T-cell (primary cell): ENCODE measurements around the gene CBX6. TPM values are rescaled to one million over a fixed set of nuclear protein-coding genes. Genes with fewer than 3 reads are reported as not detected.

Experiments used
- ATAC-seq, 4 experiments: fragments of 200-7000 bp in 3 of 4; fragments of 150-1000 bp in 1 of 4; cut with Tn5 transposase; replicated peaks in 1 of 4; 1 replicate in 3 of 4; 2 replicates in 1 of 4; pipeline ENCODE4 v1.10.0; 2021; ENCODE audit warnings: moderate library complexity in 3 of 4, mild to moderate bottlenecking in 2 of 4, moderate number of reproducible peaks in 1 of 4
- CTCF ChIA-PET, 2 donors: fragments of 300-600 bp; sonication (Branson Sonifier 250); formaldehyde crosslinking; loops; one replicate each; lab custom pipeline; 2022; ENCODE audit warnings: antibody characterized with exemption in 2 of 2; lab: Charles Lee
- POLR2A ChIA-PET, 2 donors: fragments of 300-600 bp; sonication (Branson Sonifier 250); formaldehyde crosslinking; loops; one replicate each; lab custom pipeline; 2022; ENCODE audit warnings: antibody characterized with exemption in 2 of 2; lab: Charles Lee
- DNase-seq, 35 experiments: peaks; one replicate each; pipeline versions ENCODE4 v3.0.0 to v3.0.0-alpha.2; 2013 to 2023
- H3K27ac ChIP-seq: one replicate; pipeline ENCODE4 v1.5.1; 2013; ENCODE audit warnings: low read length
- H3K27me3 ChIP-seq, 2 experiments: replicated peaks in 1 of 2; 1 replicate in 1 of 2; 2 replicates in 1 of 2; pipeline versions ENCODE4 v1.6.1 to v1.7.0; 2013; ENCODE audit warnings: low read length in 1 of 2, mixed read lengths in 1 of 2; ENCODE audit not compliant: control insufficient read depth in 2 of 2, insufficient read depth in 2 of 2; ENCODE audit errors: extremely low read depth in 1 of 2
- H3K36me3 ChIP-seq, 2 donors: 1 replicate in 1 of 2; 2 replicates in 1 of 2; pipeline versions ENCODE4 v1.6.1 to v1.7.0; 2013; ENCODE audit warnings: low read length in 1 of 2; ENCODE audit not compliant: control insufficient read depth in 2 of 2, insufficient read depth in 1 of 2; ENCODE audit errors: extremely low read depth in 1 of 2
- H3K4me1 ChIP-seq, 2 experiments: 1 replicate in 1 of 2; 2 replicates in 1 of 2; pipeline versions ENCODE4 v1.6.1 to v1.7.0; 2013; ENCODE audit warnings: low read length in 2 of 2, mixed read lengths in 1 of 2; ENCODE audit not compliant: insufficient read depth in 2 of 2, control insufficient read depth in 1 of 2; ENCODE audit errors: extremely low read depth in 1 of 2
- H3K4me3 ChIP-seq, 2 donors: 1 replicate in 1 of 2; 2 replicates in 1 of 2; pipeline versions ENCODE4 v1.5.1 to v1.7.0; 2013; ENCODE audit warnings: mild to moderate bottlenecking in 2 of 2, low read length in 1 of 2, moderate library complexity in 1 of 2; ENCODE audit not compliant: control insufficient read depth in 1 of 2; ENCODE audit errors: extremely low read depth in 1 of 2
- H3K9me3 ChIP-seq: 2 replicates; pipeline ENCODE4 v1.7.0; 2013
- H3K27ac Mint-ChIP-seq, 2 donors: one replicate each; pipeline ENCODE4 v1.8.0; 2020 to 2021; ENCODE audit warnings: mild to moderate bottlenecking in 2 of 2, mixed read lengths in 2 of 2
- H3K27me3 Mint-ChIP-seq, 2 donors: one replicate each; pipeline ENCODE4 v1.8.0; 2021 to 2022; ENCODE audit warnings: mixed read lengths in 2 of 2
- H3K36me3 Mint-ChIP-seq: one replicate; pipeline ENCODE4 v1.8.0; 2021; ENCODE audit warnings: mixed read lengths
- H3K4me1 Mint-ChIP-seq, 3 donors: one replicate each; pipeline ENCODE4 v1.8.0; 2020 to 2022; ENCODE audit warnings: mixed read lengths in 3 of 3, mild to moderate bottlenecking in 1 of 3
- H3K4me3 Mint-ChIP-seq, 3 donors: one replicate each; pipeline ENCODE4 v1.8.0; 2020 to 2022; ENCODE audit warnings: mild to moderate bottlenecking in 3 of 3, mixed read lengths in 3 of 3, moderate library complexity in 3 of 3
- H3K9me3 Mint-ChIP-seq, 3 donors: one replicate each; pipeline ENCODE4 v1.8.0; 2020 to 2022; ENCODE audit warnings: mixed read lengths in 3 of 3
- WGBS: methylation state at CpG from one replicate; pipeline ENCODE4 v1.1.5; 2013; ENCODE audit warnings: missing lambda C conversion rate; ENCODE audit not compliant: insufficient coverage; 5-methylcytosine and 5-hydroxymethylcytosine counted together
- total RNA-seq, 35 experiments: library from RNA in 6 of 35; stranded (reverse) in 6 of 35; fragments of 120-200 nt in 1 of 35; gene quantifications; one replicate each; pipeline versions ENCODE4 v1.2.1 to v1.2.4 and lab custom pipeline; 2013 to 2026

The CBX6 gene
- total RNA-seq, 5 donors from 2014 or later (not counting 1 experiment from before 2014, with no cell fraction given) = 41.2 to 92.0 (median 87.1) TPM

DNA sequence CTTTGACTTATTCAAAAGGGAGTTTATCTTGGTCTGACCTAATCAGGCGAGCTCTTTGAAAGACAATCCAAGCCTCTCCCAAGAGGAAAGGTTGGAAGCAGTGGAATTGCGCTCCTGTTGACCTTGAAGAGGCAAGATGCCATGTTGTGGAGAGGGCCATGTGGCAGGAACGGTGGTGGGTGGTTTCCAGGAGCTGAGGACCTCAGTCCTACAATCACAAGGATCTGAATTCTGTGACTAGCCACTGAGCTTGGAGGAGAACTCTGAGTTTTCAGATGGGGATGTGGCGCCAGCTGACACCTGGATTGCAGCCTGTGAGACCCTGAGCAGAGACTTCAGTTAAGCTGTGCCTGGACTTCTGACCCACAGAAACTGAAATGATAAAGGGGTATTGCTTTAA, 6.0 kb upstream of the CBX6 start:
- ATAC-seq (no peak), DNase-seq (no peak)
- H3K4me1 ChIP-seq = peaks cover 6 to 24% of the 10 kb centered on the region in 2 experiments
- peaks cover 0 to 13% of the 10 kb centered on the region in 2 experiments for H3K27me3 ChIP-seq
- no peak overlapping the region for H3K4me3 ChIP-seq
- H3K27ac ChIP-seq = no peak overlapping the region
- Mint-ChIP-seq H3K4me3 (no peak overlapping the region), H3K9me3 (peaks cover 0 to 2% (median 0%) of the 10 kb centered on the region in 3 donors), H3K27ac (no peak overlapping the region), H3K4me1 (peaks cover 34 to 38% (median 37%) of the 10 kb centered on the region in 3 donors), H3K36me3 (no peaks in the 10 kb centered on the region), H3K27me3 (peaks cover 0 to 4% of the 10 kb centered on the region in 2 donors)
- H3K36me3 ChIP-seq = no peaks in the 10 kb centered on the region
- POLR2A ChIA-PET = interaction anchor here in 1 of 2 donors (0.6 kb wide), 1 partner anchor 1936 kb away, joined by 3 read pairs; no protein-coding TSS in a partner anchor
- H3K9me3 ChIP-seq = no peaks in the 10 kb centered on the region
- CTCF ChIA-PET = no interaction called here
- 86% methylated on average over 1 of the region's 4 CpGs for WGBS

DNA sequence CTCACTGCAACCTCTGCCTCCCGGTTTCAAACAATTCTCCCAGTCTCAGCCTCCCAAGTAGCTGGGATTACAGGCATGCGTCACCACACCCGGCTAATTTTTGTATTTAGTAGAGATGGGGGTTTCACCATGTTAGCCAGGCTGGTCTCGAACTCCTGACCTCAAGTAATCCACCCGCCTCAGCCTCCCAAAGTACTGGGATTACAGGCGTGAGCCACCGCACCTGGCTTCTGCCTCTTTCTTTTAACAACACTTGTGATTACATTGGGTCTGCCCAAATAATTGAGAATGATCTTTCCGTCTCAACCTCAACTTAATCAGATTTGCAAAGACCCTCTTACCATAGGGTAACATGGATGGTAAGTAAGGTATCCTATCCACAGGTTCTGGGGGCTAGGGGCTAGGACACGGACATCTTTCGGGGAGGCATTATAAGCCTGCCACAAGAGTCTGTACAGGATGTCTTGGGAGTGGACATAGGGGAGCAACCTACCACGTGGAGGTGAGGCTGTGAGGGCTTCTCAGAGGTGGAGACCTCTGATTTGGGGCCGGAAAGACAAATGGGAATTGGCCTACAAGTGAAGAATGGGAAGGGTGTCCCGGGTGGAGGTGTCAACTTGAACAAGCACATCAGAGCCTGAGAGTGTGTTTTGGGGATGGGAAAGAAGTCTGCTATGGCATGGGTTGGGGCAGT, 2.7 kb upstream of the CBX6 start:
- no peaks in the 10 kb centered on the region for H3K9me3 Mint-ChIP-seq
- WGBS = 86% methylated on average over 5 of the region's 13 CpGs
- no peaks in the 10 kb centered on the region for H3K36me3 Mint-ChIP-seq
- peaks cover 35 to 42% (median 36%) of the 10 kb centered on the region in 3 donors for H3K4me1 Mint-ChIP-seq
- DNase-seq (no peak), ATAC-seq (no peak)
- H3K27me3 Mint-ChIP-seq = no peaks in the 10 kb centered on the region
- no peaks in the 10 kb centered on the region for H3K9me3 ChIP-seq
- H3K4me3 Mint-ChIP-seq = peak overlapping the region; percentile 88 to 94 (median 93)
- POLR2A ChIA-PET = no interaction called here
- H3K36me3 ChIP-seq = peaks cover 0 to 3% of the 10 kb centered on the region in 2 donors
- H3K4me3 ChIP-seq = no peak overlapping the region
- H3K27ac Mint-ChIP-seq = peak overlapping the region; percentile 88 to 93
- H3K27me3 ChIP-seq = peaks cover 0 to 9% of the 10 kb centered on the region in 2 experiments
- H3K4me1 ChIP-seq = peaks cover 17 to 38% of the 10 kb centered on the region in 2 experiments
- CTCF ChIA-PET = interaction anchor here in 1 of 2 donors (0.9 kb wide), 1 partner anchor 129 kb away, joined by 3 read pairs; no protein-coding TSS in a partner anchor
- no peak overlapping the region for H3K27ac ChIP-seq

DNA sequence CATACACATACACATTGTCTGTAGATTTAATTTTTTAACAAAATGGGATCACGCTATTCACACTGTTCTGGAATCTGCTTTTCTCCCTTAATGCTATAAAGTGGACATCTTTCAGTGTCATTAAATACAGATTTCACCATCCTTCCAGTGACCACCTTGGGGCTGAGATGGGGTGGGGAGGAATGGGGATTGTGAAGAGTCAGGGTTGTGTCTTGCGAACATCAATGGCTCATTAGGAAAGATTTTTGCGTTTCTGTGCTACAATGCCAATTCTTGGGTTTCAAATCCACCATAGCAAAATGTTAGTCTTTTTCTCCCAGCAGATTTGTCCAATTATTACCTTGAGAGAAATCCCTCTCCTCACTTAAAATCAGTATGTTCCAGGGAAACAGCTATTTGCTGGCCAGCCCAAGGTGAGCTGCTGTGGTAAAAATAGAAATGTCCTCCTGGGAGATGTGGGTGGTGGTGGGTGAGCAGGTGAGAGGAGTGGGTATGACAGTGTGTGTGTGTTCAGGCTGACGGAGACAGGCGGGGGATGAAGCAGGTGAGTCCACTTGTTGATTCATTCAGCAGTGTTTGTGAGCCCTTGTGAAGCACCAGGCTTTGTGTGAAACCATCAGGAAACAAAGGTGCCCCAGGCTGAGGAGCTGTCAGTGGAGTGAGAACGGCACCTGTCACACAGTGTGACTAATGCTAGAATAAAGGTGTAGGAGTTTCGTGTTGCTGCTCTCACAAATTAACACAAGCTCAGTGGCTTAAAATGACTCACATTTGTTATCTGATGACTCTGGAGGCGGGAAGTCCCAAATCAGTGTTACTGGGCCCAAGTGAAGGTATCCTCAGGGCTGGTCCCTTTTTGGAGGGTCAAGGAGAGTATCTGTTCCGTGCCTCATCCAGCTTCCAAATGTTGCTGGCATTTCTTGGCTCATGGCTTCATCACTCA, 1.7 kb upstream of the CBX6 start:
- ChIA-PET POLR2A (interaction anchor here in 1 of 2 donors (0.6 kb wide), 2 partner anchors 331 to 472 kb away, joined by 3 to 9 read pairs; no protein-coding TSS in a partner anchor), CTCF (interaction anchor here in 1 of 2 donors (0.9 kb wide), 1 partner anchor 130 kb away, joined by 3 read pairs; no protein-coding TSS in a partner anchor)
- WGBS = 33% methylated on average over 4 of the region's 9 CpGs
- Mint-ChIP-seq H3K9me3 (no peaks in the 10 kb centered on the region), H3K36me3 (no peaks in the 10 kb centered on the region), H3K4me1 (peaks cover 42 to 50% (median 43%) of the 10 kb centered on the region in 3 donors), H3K27me3 (no peaks in the 10 kb centered on the region), H3K27ac (peak overlapping the region; percentile 88 to 93), H3K4me3 (peak overlapping the region; percentile 88 to 94 (median 93))
- DNase-seq (peak in 18 of 35 experiments; percentile 11 to 61 (median 30)), ATAC-seq (peak in 3 of 4 experiments; percentile 21 to 32 (median 24))
- Histone ChIP-seq H3K27ac (no peak overlapping the region), H3K4me3 (no peak overlapping the region), H3K4me1 (peaks cover 17 to 47% of the 10 kb centered on the region in 2 experiments), H3K36me3 (peaks cover 0 to 12% of the 10 kb centered on the region in 2 donors), H3K27me3 (peaks cover 0 to 1% of the 10 kb centered on the region in 2 experiments), H3K9me3 (no peaks in the 10 kb centered on the region)

DNA sequence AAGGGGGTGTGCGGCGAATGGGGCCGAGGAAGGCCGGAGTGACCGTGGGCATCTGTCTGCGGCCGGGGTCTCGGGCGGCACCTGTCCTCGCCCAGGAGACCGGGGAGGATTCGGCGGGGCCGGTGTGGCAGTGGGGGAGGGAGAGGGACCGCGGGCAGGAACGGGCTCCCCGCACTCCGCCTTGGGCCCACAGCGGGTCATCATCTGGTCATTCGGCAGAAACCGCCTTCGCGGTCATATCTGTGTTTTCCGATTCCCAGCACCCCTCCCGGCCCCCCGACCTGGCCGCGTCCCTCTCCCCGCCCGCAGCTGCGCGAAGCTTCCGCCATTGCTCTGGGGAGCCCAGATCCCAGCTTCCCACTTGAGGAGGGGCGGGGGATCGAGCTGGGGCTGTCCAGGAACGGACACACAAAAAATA, 824 bp upstream of the CBX6 start:
- peak in 2 of 35 experiments; percentile 23 to 36 for DNase-seq

DNA sequence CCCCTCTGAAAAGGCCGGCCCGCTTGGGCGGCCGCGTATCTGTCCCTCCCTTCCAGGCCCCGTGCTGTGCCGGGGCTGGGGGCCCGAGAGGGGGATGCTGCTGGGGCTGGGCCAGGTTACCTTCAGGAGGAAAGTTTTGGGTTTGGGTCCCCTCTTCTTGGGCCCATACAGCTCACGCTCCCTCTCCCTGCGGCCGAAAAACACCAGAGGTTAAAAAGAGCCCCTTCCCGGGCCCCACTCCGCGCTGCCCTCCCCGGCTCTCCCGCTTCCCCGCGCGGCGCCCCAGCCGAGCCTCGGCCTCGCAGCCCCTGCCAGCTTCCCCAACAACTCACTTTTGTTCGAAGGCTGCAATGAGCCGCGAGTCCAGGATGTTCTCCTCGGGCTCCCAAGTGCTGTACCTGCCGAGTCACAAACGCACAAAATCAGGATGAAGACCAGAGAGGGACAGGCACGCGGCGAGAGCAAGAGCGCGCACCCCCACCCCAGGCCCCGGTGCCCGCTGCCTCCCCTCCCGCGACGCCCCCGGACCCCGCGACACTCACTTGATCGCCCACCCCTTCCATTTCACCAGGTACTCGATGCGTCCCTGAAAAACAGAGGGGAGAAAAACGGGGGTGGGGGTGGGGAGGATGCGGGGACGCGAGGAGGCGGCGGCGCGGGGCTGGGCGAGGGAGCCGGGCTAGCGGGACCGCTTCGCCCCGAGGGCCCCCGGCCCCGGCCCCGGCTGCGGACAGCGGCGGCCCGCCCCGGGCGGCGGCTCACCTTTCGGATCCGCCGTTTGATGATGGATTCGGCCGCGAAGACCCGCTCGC, 450 bp downstream of the CBX6 start:
- Mint-ChIP-seq H3K36me3 (peaks cover 2% of the 10 kb centered on the region), H3K9me3 (no peaks in the 10 kb centered on the region), H3K27ac (peak overlapping the region; percentile 84 to 85), H3K4me1 (peaks cover 55 to 60% (median 56%) of the 10 kb centered on the region in 3 donors), H3K27me3 (no peaks in the 10 kb centered on the region), H3K4me3 (peak overlapping the region; percentile 86 to 94 (median 93))
- no peaks in the 10 kb centered on the region for H3K9me3 ChIP-seq
- DNase-seq = peak in 11 of 35 experiments; percentile 12 to 50 (median 19)
- H3K36me3 ChIP-seq = peaks cover 2 to 17% of the 10 kb centered on the region in 2 donors
- ChIA-PET POLR2A (interaction anchor here (0.8 to 1.3 kb wide), 3 partner anchors 17 to 448 kb away, joined by 3 to 4 read pairs (median 3); no protein-coding TSS in a partner anchor), CTCF (interaction anchor here (0.5 to 2.6 kb wide), 11 partner anchors 9 to 917 kb away, joined by 3 to 9 read pairs (median 4); partner anchors contain the start of genes CBX7 (in 1 of the 2) and RPL3 (in 1 of the 2))
- H3K27me3 ChIP-seq = no peaks in the 10 kb centered on the region
- peak; percentile 10 to 21 (median 16) for ATAC-seq
- under 1% methylated on average over 63 of the region's 77 CpGs for WGBS
- H3K4me3 ChIP-seq = peak overlapping the region; percentile 52 to 57
- H3K27ac ChIP-seq = peak overlapping the region; percentile 64
- peaks cover 17 to 63% of the 10 kb centered on the region in 2 experiments for H3K4me1 ChIP-seq

More for the DNA sequence above, 824 bp upstream of the CBX6 start:
- Mint-ChIP-seq H3K27ac (peak overlapping the region; percentile 88 to 93), H3K4me1 (peaks cover 51 to 58% (median 51%) of the 10 kb centered on the region in 3 donors), H3K9me3 (no peaks in the 10 kb centered on the region), H3K36me3 (no peaks in the 10 kb centered on the region), H3K27me3 (no peaks in the 10 kb centered on the region), H3K4me3 (peak overlapping the region; percentile 88 to 94 (median 93))
- H3K36me3 ChIP-seq = peaks cover 0 to 12% of the 10 kb centered on the region in 2 donors
- ATAC-seq = no peak
- H3K9me3 ChIP-seq = no peaks in the 10 kb centered on the region
- H3K4me3 ChIP-seq = peak overlapping the region; percentile 90 to 98
- H3K27ac ChIP-seq = peak overlapping the region; percentile 76
- ChIA-PET POLR2A (interaction anchor here in 1 of 2 donors (0.6 kb wide), 1 partner anchor 332 kb away, joined by 3 read pairs; no protein-coding TSS in a partner anchor), CTCF (no interaction called here)
- no peaks in the 10 kb centered on the region for H3K27me3 ChIP-seq
- peaks cover 17 to 56% of the 10 kb centered on the region in 2 experiments for H3K4me1 ChIP-seq
- 3% methylated on average over 31 of the region's 37 CpGs for WGBS
